GM19324 (cell line): Measurements from ENCODE around the gene FAM167B.
"Not testable (repeated sequence)": the region's sequence is repeated elsewhere in the genome, so short reads cannot be mapped to it uniquely, and the experiment has no call there.

Source experiments
- ATAC-seq: cut with Tn5 transposase; IDR thresholded peaks from one replicate; pipeline ENCODE4 v1.9.1; 2021; ENCODE audit warnings: mild to moderate bottlenecking, moderate library complexity; ENCODE audit not compliant: unreplicated experiment, low FRiP score

FAM167B gene

DNA sequence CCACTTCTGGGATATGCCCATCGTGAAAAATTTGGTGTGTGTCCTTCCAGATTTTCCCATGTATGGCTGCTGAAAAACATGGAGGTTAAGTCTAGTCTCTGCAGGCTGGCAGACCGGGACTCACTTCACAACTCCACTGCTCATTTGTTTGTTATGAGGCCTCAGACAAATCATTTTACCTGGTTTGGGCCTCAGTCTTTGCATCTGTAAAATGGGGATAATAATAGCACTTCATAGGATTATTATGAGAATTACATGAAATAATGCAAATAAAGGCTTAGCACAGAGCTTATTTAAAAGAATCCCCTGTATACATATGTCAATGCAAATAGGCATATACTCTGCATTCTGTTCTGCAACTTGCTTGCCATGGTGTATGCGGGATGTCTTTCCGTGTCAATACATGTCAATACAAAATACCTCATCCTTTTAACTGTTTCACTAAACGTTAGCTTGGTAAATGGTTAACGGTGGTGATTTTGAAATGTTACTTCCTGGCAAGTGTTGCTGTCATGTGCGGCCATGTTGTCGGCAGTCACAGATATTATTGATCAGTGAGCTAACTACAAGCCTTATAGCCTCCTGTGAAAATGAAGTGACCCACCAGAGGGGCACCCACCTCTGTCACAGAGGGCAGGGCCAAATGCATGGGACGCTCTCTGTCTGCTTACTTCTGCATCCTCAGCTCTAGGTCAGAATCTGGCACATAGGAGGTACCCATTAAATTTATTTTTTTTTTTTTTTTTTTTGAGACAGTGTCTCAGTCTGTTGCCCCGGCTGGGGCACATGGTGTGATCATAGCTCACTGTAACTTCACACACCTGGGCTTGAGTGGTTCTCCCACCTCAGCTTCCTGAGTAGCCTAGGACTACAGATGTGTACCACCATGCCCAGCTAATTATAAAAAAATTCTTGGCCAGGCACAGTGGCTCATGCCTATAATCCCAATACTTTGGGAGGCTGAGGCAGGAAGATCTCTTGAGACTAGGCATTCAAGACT, 8.3 kb downstream of the FAM167B start:
- no peak for ATAC-seq

- no peak for ATAC-seq
These were observed 9.6 kb downstream of the FAM167B start for GRCh38 chr1:32256473-32257226.

- no peak for ATAC-seq
These were observed 10.1 kb downstream of the FAM167B start for GRCh38 chr1:32257227-32257508.

GRCh38 chr1:32263236-32263593, 16.2 kb downstream of the FAM167B start:
- ATAC-seq = not testable (repeated sequence)

GRCh38 chr1:32263744-32264143, 16.7 kb downstream of the FAM167B start:
- no peak for ATAC-seq

GRCh38 chr1:32265846-32266245, 18.8 kb downstream of the FAM167B start:
- ATAC-seq = no peak

- no peak for ATAC-seq
These were observed 20.0 kb downstream of the FAM167B start for GRCh38 chr1:32266921-32267591.

- ATAC-seq = no peak
These were observed 22.7 kb downstream of the FAM167B start for GRCh38 chr1:32269744-32270143.

DNA sequence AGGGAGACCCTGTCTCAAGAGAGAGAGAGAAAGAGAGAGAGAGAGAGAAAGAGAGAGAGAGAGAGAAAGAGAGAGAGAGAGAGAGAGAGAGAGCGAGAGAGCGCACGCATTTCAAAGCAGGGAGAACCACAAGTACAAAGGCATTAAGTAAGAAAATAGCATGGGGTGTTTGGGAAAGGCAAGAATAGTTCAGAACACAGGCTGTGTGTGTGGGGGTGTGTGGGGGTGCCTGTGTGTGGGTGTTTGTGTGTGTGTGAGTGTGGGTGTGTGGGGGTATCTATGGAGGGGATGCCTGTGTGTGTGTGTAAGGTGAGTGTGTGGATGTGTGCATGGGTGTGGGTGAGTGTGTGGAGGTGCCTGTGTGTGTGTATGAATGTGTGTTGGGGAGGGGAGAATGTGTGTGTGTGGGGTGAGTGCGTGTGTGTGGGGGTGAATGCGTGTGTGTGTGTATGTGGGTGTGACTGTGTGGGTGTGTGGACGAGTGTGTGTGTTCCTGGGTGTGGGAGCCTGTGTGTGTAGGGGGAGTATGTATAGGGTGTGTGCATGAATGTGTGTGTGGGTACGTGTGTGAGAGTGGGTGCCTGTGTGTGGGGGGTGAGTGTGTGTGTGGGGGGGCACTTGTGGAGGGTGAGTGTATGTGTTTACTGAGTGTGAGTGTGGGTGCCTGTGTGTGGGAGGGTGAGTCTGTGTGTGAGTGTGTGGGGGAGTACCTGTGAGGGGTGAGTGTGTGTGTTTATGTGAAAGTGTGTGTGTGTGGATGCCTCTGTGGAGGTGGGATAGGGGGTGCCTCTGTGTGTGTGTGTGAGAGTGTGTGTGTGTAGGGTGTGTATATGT, 25.8 kb downstream of the FAM167B start:
- ATAC-seq = no peak

DNA sequence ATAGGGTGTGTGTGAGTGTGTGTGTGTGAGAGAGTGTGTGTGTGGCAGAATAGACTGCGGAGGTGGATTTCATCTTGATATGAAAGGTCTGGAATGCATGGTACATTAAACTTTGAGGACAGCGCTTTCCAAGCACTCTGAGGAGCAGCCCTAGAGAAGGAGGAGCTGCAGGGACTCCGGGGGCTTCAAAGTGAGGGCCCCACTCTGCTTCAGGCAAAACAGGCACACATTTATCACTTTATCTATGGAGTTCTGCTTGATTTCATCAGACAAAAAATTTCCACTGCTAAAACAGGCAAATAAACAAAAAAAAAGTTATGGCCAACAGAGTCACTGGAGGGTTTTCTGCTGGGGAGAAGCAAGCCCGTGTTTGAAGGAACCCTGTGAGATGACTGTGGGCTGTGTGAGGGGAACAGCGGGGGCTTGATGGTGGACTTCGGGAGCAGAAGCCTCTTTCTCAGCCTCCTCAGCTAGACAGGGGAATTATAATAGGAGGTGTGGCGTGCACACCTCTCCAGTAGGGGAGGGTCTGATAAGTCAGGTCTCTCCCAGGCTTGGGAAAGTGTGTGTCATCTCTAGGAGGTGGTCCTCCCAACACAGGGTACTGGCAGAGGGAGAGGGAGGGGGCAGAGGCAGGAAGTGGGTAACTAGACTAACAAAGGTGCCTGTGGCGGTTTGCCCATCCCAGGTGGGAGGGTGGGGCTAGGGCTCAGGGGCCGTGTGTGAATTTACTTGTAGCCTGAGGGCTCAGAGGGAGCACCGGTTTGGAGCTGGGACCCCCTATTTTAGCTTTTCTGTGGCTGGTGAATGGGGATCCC, 26.6 kb downstream of the FAM167B start:
- no peak for ATAC-seq

- no peak for ATAC-seq
These were observed 27.8 kb downstream of the FAM167B start for GRCh38 chr1:32274646-32275340.

DNA sequence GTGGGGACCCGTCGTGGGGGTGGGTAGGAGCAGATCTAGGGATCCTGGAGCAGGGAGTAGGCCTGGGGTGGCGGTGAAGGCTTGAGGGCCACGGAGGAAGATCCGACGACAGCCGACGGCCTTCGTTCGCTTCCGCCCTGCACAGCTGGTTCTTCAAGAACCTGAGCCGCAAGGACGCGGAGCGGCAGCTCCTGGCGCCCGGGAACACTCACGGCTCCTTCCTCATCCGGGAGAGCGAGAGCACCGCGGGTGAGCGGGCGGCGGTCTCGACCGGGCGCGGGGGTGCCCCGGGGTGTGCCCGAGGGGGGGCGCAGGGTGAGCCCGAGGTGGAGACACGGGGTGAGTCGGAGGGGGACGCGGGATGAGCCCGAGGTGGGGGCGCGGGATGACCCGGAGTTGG, 28.4 kb downstream of the FAM167B start:
- no peak for ATAC-seq

GRCh38 chr1:32276032-32276782, 29.2 kb downstream of the FAM167B start:
- no peak for ATAC-seq

- ATAC-seq = not testable (repeated sequence)
These were observed 37.8 kb downstream of the FAM167B start for GRCh38 chr1:32284777-32285176.

DNA sequence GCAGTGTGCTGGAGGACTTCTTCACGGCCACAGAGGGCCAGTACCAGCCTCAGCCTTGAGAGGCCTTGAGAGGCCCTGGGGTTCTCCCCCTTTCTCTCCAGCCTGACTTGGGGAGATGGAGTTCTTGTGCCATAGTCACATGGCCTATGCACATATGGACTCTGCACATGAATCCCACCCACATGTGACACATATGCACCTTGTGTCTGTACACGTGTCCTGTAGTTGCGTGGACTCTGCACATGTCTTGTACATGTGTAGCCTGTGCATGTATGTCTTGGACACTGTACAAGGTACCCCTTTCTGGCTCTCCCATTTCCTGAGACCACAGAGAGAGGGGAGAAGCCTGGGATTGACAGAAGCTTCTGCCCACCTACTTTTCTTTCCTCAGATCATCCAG, 38.6 kb downstream of the FAM167B start:
- ATAC-seq = no peak

- no peak for ATAC-seq
These were observed 39.7 kb downstream of the FAM167B start for GRCh38 chr1:32286763-32287162.

- ATAC-seq = no peak
These were observed 42.2 kb downstream of the FAM167B start for GRCh38 chr1:32289256-32289655.

- ATAC-seq = no peak
These were observed 44.2 kb downstream of the FAM167B start for GRCh38 chr1:32291145-32291707.
